Measurements from ENCODE around the gene CNRIP1.
"Not testable (repeated sequence)": the region's sequence is repeated elsewhere in the genome, so short reads cannot be mapped to it uniquely, and the experiment has no call there.

Gene CNRIP1

GRCh38 chr2:68340226-68341061 lies 20.7 kb upstream of the CNRIP1 start:
- DNase-seq = no peak

DNA sequence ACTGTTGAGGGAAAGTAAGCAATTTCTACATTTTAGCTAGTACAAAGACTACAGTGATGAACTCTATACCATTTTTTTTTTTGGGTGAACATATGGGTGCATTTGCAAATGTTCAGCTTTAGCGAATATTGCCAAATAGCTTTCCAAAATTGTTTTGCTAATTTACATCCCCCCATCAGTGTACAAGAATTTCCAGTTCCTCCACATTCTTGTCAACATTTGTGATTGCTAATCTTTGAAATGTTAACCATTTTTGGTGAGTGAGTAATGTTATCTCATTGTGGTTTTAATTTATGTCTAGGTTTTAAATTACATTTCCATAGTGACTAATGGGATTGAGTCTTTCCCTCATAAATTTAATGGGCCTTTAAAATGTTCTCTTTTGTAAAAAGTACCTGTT lies 16.4 kb upstream of the CNRIP1 start:
- no peak for DNase-seq

DNA sequence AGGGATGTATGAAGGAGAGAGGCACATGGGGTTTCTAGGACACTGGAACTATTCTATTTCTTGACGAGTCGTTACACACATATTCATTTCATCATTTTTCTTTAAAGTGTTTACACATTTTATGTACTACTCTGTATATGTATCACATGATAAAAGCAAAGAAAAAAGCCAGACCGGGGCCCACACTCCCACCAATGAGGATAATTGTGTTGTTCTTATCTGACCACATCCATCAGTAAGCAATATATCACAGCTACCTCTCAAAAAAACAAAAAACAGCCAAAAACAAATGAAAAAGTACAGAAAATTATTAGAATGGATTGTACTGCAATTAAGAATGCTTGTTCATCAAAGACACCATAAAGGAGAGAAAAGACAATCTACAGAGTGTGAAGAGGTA lies 14.2 kb upstream of the CNRIP1 start:
- no peak for DNase-seq

DNA sequence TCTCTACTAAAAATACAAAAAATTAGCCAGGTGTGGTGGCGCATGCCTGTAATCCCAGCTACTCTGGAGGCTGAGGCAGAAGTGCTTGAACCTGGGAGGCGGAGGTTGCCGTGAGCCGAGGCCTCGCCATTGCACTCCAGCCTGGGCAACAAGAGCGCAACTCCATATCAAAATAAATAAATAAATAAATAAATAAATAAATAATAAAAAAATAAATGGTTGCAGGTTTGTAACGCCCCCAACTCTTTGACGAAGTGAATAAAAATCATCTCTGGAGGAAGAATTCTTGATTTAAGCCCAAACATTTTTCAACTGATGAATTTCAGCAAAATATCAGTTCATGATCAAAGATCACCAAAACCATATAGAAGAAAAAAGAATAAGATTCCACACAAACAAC lies 13.3 kb upstream of the CNRIP1 start:
- no peak for DNase-seq

DNA sequence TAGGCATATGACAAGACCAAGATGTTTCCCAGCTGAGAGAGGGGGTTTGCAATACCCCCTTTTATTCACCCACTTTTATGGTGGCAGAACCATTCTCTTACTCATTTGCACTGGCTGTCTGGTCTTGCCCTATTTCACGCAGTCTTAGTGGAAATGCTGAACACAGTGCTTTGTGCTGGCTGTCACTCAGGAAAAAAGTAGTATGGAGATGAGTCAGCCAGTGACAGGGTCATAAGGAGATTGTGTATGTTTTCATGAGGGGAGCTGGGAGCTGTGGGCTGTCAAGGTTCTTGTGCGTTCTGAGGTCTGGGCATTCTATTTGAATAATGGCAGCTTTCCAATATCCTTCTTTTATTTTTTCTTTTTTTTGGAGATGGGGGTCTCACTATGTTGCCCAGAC lies 10.9 kb upstream of the CNRIP1 start:
- DNase-seq = no peak

GRCh38 chr2:68328901-68329300 lies 9.2 kb upstream of the CNRIP1 start:
- DNase-seq = no peak

DNA sequence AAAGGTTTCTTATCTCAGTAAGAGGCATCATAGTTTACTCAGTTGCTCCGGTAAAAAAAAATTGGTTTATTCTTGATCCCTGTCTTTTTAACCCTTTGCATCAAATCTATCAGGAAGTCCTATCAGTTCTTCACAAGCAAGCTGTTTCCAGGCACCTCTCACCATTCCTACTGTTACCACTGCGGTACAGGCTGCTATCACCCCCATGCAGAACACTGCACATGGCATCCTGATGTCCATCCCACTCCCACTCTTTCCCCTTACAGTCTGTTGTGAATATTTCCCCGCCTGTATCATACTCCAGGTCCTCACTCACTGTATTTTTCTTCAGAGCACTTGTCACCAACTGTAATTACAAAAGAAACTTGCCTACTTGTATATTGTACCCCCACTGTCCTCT lies 5.3 kb upstream of the CNRIP1 start:
- DNase-seq = no peak

DNA sequence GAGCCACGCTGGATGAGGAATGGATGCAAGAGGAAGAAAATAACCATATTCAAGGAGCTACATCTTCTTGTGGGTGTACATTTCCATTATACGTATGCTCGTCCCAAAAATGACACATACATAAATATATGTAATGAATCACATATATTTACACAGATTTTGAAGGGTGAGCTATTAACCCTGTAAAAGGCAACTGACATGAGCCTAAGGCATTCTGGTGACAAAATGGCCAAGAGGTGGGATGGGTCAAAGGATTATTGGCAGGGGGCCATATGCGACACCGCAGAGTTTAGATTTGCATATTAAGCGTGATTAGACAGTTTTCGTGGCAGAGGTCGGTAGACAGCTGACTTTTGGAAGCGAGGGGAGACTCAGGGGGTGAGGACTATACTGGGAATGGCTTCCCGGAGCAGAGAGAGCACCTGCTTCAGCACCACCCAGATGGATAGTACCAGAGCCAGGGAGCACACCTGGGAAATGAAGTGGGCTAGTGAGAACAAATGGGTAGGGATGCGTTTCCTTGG lies 431 bp upstream of the CNRIP1 start:
- peak; percentile 77 for DNase-seq

DNA sequence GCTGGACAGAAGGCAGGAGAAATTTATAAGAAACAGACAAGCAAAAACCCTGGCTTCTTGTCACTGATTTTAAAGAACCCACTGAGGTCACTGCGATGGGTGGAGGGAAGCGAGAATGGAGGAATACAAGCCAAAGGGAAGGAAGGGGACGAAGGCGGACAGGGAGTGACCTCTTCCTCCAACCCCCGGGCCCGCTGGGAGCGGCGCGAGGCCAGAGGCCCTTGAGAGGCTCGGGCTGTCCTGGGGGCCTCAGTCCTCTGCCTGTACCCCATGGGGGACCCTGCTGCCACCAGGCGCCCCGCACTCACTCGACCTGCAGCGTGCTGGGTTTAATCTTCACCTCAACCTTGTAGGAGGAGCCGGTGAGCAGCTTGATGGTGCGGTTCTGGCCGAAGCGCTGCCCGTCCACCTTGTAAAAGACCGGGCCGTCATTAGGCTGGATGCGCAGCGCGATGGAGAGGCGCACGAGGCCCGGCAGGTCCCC lies 793 bp downstream of the CNRIP1 start:
- peak; percentile 51 for DNase-seq

GRCh38 chr2:68317971-68318913 lies 1.5 kb downstream of the CNRIP1 start:
- peak; percentile 70 for DNase-seq

DNA sequence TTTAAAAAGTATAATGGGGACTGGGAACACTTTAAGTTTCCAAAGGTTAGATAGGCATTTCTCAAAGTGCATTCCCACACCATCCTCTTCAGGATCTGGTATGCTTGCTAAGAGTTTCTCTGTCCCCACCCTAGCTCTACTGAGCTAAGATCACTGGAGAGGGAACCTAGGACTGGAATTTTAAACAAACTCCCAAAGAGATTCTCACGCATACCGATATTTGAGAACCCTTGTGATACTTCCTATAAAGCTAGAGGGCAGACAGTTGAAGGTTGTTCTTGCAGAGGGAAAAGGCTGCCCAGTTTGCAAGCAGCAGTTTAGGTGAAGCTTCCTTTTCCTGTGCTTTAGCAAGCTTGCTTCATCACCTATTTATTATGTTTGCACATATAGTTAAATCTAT lies 3.6 kb downstream of the CNRIP1 start:
- no peak for DNase-seq

GRCh38 chr2:68311033-68311432 lies 8.7 kb downstream of the CNRIP1 start:
- no peak for DNase-seq

GRCh38 chr2:68309426-68309825 lies 10.3 kb downstream of the CNRIP1 start:
- no peak for DNase-seq

DNA sequence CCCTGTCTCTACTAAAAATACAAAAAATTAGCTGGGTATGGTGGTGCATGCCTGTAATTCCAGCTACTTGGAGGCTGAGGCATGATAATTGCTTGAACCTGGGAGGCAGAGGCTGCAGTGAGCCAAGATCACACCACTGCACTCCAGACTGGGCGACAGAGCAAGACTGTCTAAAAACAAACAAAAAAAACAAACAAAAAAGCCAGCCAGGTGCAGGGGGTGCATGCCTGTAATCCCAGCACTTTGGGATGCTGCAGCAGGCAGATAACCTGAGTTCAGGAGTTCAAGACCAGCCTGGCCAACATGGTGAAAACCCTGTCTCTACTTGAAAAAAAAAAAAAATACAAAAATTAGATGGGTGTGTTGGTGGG lies 15.9 kb downstream of the CNRIP1 start:
- not testable (repeated sequence) for DNase-seq

DNA sequence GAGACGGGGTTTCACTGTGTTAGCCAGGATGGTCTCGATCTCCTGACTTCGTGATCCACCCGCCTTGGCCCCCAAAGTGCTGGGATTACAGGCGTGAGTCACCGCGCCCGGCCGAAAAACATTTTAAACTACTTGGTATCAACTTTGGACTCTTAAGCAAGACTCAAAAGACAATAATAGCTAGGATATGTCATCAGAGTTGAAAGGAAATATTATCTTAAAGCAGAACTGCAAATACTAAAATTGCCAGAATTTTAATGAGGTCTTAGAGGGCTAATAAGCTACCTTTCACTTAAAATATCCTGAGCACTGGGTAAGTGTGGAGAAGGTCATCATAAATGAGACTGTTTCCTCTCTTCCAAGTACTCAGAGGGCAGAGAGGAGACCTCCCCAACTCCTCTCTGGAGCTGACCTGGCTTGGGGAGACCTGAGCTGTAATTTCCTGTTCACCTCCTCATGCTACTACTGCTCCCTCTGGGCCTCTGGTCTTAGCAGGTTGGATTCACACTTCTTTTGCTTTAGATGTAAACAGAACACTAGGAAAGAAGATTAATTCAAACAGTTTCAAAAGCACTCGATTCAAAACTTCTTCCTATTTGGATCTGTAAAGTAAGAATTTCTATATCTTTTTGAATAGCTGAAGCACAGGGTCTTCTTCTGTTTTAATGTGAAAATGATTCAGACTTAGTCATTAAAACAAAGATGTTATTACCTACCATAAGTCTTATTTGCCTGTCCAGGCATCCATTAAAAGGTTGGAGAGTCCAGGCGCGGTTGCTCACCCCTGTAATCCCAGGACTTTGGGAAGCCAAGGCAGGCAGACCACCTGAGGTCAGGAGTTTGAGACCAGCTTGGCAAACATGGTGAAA lies 16.5 kb downstream of the CNRIP1 start:
- no peak for DNase-seq

DNA sequence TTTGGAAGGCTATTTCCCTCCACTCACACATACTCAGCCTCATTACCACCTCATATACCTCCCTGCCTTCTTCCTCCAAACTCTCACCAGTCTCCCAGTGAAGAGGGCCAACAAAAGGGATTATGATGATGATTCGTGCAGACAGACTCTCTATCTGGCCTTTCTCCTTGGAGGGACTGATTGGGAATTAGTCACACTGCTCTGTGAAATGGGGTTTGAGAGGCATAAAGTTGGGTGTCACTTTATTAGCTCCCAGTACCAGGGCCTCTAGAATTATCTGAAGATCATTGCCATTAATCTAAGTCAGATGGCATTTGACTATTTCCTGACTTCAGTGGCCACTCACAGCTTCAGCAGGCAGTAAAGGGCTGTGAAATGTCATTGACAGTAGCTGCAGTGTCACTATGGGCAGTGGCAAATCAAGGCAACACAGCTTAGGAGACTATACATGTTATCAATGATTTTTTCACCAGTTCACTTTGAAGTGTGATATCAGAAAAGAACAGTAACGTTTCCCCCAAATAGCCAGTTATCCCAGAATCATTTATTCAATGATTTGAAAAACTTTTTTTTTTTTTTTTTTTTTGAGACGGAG lies 17.4 kb downstream of the CNRIP1 start:
- DNase-seq = no peak

DNA sequence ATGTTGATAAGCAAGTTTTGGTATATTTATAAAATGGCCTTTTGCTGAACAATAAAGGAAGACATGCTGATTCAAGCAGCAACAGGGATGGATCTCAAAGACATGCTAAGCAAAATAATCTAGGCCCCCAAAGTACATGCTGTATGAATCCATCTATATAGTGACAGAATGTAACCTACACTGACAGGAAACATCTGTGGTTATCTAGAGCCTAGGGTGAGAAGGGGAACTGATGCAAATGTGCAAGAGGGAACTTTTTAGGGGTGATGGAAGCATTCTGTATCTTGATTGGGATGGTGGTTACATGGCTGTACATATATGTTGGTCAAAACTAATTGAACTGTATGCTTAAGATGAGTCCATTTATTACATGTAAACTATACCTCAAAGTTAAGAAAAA lies 24.2 kb downstream of the CNRIP1 start:
- DNase-seq = no peak

DNA sequence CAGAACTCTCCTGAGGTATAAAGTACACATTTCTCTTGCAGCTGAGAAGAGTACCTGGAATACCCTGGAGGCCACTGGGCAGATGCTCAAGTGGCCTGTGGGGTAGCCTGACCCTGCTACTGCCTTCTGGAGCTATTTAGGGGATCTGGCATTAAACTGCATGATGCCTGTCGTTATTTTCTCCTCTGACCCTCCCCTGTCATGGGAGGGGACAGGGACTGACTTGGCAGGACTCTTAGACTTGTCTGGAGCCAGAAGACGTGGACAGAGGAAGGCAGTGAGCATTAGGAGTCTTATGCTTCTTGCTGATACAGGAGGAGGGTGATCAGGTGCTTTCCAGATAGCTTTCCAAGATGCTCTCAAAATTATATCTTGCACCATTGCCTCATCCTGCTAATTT lies 24.8 kb downstream of the CNRIP1 start:
- no peak for DNase-seq

- DNase-seq = no peak
These were observed 25.6 kb downstream of the CNRIP1 start for GRCh38 chr2:68294187-68294586.

GRCh38 chr2:68293755-68294154 lies 26.0 kb downstream of the CNRIP1 start:
- no peak for DNase-seq

DNA sequence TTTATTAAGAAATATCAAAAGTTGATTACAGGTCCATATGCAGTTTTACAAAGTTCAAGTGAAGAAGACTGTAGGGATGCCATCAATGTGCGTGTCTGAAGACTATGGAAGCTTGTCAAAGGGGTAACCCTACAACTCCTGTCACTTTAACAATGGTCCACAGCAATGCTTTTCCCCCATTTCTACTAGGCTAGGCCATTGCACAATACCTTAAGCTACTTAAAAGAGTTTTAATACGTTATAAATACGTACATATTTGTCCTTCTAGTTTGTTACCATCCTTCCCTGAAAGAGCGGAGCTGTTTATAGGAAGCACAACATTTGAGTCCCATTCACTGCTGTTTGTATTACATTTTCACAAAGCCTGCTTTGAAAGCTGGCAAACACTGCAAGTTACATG lies 26.7 kb downstream of the CNRIP1 start:
- DNase-seq = no peak

DNA sequence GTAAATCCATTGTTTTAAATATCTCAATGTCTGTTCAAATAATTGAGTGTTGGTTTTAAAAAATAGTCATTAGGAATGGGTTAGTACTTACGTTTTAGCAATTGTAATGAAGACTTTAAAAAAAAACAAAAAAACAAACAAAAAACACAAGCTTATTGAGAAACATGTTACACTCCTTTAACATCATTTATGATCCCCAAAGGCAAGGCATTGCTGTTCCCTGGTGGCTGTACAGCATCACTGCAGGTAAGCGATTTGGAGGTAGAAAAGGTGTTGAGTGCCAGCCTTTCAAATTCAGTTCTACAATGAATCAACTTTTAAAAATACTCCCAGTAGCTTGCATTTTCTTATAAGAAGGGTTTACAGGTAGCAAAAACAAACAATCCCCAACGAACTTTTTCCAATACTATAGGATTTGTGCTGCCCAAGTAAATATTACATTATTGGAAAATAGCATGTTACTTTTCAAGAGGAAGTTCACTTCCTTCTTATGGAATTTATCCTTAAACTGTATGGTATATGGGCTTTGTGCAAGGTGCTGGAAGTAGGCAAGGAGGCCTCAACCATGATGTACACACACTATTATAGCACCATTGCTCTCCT lies 27.5 kb downstream of the CNRIP1 start:
- peak; percentile 36 for DNase-seq
